GM12801 (cell line): ENCODE data around the gene TBC1D16.

ENCODE experiments used
- TF ChIP-seq, protein P1 (sequence below): IDR thresholded peaks from one replicate; pipeline ENCODE4 v1.5.1; 2011; ENCODE audit warnings: control low read depth; ENCODE audit not compliant: insufficient read length; ENCODE audit errors: extremely low read depth

Gene TBC1D16

DNA sequence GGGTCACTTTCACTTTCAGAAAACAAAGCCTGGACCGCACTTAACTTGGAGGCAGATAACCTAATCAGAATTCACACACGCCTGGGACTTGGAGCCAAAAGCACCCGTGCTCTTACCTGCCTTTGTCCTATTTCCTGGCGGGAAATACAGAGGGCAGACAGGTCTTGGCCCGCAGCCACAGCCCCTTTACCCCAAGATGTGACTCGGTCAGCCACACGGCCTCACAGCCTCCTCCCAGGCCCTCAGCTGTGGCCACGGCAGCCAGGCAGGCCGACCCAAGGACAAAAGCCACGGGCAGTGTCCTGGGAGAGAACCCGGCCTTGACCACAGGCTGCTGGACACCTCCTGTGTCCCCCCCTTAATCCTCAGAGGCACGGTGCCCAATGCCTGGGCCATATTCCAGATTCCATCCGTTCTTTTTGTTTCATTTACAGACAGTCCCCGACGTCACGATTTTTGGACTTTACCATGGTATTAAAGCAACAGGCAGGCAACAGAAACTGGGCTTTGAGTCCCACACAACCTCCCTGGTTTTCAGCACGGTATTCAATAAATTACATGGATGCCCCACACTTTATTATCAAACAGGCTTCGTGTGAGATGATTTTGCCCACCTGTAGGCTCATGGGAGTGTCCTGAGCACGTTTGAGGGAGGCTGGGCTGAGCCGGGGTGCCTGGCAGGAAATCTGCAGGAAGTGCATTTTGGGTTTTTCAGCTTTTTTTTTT, 35.6 kb upstream of the TBC1D16 start:
- TF ChIP-seq, protein P1, sequence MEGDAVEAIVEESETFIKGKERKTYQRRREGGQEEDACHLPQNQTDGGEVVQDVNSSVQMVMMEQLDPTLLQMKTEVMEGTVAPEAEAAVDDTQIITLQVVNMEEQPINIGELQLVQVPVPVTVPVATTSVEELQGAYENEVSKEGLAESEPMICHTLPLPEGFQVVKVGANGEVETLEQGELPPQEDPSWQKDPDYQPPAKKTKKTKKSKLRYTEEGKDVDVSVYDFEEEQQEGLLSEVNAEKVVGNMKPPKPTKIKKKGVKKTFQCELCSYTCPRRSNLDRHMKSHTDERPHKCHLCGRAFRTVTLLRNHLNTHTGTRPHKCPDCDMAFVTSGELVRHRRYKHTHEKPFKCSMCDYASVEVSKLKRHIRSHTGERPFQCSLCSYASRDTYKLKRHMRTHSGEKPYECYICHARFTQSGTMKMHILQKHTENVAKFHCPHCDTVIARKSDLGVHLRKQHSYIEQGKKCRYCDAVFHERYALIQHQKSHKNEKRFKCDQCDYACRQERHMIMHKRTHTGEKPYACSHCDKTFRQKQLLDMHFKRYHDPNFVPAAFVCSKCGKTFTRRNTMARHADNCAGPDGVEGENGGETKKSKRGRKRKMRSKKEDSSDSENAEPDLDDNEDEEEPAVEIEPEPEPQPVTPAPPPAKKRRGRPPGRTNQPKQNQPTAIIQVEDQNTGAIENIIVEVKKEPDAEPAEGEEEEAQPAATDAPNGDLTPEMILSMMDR: no peak

DNA sequence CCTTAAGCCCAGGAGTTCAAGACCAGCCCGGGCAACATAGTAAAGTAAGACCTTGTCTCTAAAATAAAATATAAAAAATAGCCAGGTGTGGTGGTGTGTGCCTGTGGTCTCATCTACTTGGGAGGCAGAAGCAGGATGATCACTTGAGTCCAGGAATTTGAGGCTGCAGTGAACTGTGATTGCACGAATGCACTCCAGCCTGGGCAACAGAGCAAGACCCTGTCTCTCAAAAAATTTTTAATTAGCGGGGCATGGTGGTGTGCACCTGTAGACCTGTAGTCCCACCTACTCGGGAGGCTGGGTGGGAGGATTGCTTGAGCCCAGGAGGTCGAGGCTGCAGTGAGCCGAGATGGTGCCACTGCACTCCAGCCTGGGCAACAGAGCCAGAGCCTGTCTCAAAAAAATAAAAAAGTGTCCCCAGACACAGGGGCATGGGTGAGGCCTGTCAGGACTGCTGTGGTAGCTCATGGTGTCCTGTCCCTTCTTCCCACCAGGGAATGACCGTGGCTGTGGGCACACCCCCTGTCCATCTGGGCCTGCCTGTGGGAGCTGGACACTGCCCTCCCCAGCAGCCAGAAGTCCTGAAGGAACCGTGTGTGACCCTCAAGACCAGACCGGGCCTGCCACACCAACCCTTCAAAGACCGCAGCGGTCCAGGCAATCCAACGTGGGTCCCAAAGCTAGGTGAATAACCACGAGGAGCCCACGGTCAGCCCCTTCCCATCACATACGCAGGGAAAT, 34.9 kb upstream of the TBC1D16 start:
- TF ChIP-seq, protein P1: no peak

DNA sequence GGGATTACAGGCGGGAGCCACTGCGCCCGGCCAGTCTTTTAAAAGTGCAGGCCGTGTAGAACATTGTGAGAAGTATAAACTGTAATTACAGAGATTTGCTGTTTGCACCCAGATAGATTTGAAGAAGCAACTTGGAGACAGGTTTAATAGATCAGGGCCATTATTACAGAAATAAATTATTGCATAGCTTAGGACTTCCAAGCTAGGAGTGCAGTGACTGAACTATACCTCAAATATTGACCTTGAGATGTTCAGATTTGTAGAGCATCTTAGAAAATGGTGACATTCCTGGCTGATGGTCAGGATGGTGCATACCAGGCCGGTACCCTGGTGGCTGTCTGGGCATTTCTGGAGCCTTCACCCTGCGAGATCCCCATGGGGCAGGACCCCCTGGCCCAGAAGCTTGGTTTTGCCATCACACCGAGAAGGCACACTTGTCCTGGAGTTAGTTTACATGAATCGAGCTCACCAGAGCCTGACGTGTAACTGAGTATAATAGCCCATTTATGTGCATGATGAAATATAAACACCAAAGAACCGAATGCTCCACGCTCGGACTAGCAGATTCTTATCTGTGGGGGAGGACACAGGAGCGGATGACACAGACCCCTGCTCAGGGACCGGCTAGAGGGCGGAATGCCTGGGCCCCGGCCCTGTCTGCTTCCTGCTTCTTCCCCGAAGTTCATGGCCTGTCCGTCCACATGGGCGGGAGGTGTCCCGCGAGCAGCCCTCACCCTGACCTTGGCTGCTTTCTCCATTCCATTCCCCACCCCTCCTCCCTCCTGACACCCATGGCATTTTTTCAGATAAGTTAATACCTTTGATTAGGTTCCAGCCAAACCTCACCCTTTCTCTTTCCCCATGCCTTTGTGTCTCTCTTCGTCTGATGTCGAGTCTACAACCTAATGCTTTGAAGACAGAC, 32.9 kb upstream of the TBC1D16 start:
- TF ChIP-seq, protein P1: no peak

DNA sequence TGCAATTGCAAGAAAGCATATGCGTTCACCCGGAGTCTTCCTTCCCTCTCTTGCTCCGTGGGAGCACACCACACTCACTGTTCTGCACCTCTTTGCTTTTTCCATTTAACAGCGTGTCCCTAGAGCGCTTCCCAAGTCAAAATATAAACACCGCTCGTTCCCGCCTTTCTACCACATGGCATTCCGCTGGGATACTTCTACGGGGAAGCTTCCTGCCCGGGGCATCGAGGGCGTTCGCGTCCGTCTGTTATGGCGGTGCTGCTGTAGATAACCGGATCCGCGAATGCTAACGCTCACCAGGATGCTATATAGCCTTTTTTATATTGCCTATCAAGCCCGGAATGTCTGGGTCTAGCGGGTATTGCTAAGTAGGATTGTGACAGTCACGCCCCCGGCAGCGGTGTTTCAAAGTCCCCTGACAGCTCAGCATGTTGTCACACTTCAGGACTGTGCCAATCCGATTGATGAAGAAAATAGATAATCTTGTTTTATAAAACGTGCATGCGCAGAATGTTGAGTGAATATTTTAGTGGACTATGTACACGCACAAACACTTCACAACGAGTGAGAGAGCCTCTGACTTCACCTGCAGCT, 31.8 kb upstream of the TBC1D16 start:
- TF ChIP-seq, protein P1: no peak

DNA sequence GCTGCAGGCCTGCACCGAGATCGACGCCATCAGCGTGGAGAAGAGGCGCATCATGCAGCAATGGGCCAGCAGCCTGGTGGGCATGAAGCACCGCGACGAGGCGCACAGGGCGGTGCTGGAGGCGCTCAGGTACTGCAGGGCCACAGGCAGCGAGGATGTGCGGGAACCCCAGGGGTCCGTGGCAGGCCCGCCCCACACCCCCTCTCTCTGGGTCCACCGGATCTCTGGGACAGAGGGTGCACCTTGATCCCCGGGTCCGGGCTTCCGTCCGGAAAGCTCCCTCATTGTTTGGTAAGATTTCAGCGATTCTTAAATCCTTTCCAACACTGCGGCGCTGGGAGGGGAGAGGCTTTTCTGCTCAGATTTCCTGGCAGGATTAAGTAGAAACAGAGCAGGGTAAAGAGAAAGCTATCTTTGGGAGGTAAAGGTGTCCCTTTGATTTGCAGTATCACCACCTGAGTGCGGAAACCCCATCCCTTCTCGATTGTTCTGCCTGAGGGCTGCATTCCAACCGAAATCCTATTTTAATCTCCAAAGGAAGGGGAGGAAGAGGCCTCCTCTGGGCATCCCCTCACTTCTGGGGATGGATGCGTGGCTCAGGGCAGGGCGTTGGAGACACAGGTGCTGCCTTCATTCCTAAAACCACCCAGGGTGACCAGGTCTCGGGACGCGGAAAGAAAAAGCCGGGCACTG, 30.0 kb upstream of the TBC1D16 start:
- TF ChIP-seq, protein P1: no peak

DNA sequence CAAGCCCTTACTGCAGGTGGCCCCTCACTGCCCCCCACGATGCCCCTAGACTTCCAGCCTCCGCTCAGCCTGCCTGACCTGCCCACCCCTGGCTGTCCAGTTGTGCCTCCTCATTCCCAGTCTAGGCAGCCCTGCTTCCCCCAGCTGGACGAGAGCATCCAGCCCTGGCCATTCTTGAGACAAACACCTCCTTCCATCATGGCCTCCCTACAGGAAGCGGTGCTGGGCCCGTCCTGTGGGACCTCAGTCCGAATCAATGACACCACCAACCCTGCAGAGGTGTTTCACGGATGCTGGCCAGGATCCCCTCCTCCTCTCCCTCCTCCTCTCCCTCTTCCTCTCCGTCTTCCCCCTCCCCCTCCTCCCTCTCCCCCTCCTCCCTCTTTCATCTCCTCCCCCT, 29.0 kb upstream of the TBC1D16 start:
- TF ChIP-seq, protein P1: no peak
